ENCODE results near the gene HCN2. TPM values are rescaled to one million over a fixed set of nuclear protein-coding genes. Genes with fewer than 3 reads are reported as not detected.

HCN2 gene
- total RNA-seq, 1 experiment from 2014 or later, result not detected

DNA sequence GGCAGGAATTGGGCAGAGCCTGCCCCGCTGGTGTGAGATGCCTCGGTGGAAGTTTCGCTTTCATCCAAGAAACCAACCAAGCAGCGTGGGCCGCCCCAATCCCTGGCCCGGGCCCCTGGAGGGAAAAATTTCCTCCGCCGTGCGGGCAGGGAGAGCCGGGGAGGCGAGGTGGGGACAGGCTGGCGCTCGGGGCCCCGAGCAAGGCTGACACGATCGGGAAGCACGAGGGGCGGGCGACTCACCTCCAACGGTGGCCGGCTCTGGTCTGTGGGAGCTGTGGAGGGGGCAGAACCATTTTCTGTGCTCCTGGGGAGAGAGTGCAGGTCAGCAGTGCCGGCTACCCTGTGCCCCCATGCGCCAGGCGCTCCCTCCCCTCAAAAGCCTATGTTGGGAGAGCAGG is 62.3 kb downstream of the HCN2 start:
- DNase-seq (ENCODE audit: low spot score), result no peak

DNA sequence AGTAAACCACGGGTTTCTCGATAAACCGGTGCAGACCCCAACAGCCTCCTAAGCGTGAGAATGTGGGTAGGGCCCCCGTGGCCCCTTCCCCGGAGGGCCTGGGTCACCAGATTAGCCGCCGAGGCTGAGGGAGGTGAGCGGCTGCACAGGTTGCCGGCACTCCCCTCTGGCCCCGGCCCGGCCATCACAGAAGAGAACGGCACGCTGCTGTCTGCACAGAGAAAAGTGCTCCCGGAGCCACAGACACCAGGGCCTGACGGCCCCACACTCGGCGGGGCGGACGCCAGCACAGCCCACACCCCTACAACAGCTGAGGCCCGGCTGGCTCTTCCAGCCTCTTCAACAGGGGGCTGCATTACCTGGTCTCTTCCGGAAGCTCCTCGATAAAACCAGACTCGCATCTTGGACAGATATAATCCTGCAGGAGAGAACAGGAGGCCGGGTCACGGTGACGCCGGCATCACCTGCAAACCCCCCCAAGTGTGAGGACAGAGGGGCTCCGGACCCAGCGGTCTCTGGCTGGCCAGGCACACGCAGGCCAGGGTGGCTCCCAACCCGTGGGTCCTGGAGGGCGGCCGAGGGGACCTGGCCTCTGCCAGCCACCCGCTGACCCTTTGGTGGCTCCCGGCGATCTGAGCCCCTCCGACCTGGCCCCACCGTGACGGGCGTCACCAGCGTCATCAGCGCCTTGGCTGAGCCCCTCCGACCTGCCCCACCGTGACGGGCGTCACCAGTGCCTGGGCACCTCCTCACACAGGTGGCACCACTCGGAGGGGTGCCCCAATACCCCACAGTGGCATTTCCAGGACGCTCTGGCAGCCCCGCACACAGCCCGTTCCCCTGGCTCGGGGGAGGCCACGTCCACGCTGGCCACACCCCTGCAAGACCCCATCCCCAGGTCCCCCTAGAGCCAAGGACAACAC is 63.0 kb downstream of the HCN2 start:
- no peak for DNase-seq (ENCODE audit: low spot score)

DNA sequence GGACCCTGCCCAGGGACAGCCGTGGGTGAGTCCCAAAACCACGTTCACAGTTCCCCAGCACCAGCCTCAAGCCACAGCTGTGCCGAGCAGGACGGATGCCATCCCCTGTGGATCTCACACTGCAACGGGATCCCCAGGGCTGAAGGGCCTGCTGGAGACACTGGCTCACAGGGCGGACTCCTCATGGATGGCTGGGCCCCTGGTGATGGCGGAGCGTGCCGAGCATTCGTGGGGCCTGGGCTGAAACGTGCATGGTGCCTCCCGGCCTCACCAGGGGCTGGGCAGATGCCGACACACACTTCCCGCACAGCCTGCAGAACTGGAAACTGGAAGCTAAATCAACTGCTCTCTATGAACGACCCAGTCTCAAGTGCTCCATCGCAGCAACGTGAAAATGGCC is 63.7 kb downstream of the HCN2 start:
- DNase-seq (ENCODE audit: low spot score), result no peak

DNA sequence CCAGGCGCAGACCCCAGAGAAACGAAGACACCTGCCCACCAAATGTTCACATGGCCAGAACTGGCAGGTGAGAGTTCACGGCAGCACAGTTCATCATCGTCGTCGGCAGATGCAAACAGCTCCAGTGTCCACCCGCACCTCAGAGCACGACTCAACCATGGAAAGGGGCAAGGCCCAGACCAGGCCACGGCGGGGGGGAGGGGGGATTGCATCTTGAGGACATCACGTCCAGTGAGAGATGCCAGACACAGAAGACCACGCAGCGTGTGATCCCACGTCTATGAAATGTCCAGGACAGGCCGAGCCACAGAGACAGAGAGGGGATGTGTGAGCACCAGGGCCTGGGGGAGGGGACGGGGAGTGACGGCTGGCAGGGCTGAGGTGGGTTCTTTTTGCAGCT is 66.0 kb downstream of the HCN2 start:
- DNase-seq (ENCODE audit: low spot score), result no peak

DNA sequence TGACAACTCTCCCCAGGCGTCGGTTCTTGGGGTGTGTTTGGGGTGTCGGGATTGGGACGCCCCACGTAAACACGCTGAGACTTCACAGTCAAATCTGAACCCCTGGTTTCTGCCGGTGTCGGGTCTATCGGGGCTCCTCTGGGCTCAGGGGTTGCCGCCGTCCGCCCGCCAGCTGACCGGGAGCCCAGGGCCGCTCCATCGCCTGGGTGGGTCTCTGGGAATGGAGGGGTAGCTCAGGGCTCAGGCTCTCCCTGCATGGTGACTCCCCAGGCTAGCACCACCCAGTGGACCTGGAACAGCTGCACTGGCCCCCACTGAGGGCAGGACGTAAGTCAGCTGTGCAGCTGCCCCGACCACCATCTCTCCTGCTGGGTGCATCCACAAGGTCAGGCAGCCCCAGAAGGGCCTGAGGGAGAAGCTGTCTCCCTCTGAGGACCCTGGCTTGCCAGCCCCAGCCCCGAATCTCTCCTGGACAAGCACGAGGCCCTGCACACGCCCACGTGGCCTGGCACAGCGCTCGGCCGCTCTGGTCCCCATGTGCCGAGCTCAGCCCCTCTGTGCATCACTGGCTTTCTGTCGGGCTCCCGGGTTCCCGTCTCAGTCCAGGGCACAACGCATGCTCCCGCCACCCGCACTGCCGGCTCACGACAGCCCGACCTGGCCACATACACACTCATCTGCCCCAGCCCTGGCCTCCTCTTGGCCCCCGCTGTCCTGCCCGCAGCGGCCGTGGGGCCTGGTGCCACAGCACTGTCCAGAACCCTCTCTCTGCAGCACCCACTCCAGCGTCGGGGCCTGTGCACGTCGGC is 67.3 kb downstream of the HCN2 start:
- DNase-seq (ENCODE audit: low spot score), result no peak

DNA sequence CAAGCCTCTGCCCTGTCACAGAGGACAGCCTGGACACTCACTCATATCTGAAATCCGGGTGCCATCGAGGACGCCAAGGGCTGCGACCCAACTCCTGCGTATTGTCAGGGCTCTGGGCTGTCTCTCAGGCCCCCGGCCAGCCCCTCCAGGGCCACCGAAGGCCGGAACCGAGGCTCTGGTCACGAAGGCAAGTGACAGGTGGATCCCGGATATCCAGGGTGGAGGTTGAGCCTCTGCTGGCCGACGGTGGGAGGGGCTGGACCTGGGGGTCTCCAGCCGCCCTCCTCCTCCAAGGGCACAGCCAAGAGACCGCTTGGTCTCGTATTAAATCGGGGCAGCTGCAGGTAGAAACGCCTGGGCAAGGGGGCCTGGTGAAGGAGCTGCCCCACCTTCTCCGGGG is 67.9 kb downstream of the HCN2 start:
- DNase-seq (ENCODE audit: low spot score), result no peak

DNA sequence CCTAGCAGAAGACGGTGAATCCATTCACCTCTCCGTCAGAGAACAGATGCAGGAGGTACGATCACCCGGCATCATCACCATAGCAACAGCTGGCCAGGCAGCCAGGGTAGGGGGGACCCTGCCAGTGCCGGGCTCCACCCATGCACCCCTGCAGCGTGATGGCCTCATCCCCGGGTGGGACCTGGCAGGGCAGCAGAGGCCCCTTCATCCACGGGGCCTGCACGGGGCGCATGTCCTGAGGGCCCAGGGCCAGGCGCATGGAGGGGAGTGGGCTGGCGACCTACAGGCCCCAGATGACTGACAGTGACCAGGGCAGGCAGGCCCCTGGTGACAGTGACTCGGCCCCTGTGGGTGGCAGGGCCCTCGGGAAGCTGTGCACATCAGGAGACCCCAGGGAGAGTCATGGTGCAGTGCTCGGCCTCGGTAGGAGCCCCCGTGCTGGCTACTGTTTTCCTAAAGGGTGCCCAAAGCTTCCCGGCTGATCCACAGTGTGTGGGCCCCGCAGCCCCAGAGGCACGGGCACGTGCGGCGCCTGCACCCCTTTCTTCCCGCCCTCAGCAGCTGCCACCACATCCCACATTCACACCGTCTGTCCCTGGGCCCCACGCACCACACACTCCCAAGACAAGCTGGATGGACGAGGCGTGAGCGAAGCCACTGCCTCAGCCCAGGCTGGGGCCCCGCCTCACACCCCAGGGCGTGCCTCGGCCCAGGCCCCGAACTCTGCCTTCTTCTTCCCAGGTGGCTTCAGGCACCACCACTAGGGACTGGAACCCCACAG is 68.6 kb downstream of the HCN2 start:
- no peak for DNase-seq (ENCODE audit: low spot score)

DNA sequence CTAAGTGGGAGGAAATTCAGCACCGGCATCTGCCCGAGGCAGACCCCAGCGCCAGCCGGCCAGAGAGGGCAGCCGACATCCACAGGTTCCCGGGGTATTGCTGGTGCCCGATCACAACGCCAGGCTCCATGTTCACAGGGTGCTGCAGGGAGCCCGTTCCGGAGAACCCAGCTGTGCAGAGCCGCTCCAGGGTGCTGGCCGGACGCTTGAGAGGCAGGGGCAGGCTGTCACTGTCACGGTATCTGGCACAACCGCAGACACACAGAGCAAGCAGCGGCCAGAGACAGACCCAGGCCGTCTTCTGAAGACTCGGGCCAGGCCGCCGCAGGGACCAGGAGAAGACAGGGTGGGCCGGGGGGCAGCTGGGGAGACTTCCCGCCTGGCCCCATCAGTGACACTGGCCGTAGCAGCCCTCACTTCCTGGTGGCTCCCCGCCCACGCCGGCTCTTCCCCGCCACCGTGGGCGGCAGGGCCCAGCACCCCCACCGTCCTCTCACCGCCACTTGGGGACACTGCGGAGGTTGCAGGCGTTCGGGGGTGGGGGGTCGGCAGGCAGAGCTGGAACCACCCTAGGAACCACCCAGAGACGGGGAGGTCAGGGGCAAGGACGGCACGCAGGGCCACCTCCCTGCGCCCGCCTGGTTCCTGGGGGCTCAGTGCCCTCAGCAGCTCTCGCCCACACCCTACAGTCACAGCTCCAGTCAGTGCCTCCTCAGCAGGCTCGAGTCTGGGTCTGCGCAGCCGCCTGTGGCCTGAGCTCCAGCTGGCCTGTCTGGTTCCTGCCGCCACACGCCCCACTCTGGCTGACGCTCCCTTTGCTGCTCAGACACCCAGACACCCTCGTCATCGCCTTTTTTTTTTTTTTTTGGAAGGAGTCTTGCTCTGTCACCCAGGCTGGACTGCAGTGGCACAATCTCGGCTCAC is 69.5 kb downstream of the HCN2 start:
- peak; percentile 47 for DNase-seq (ENCODE audit: low spot score)

DNA sequence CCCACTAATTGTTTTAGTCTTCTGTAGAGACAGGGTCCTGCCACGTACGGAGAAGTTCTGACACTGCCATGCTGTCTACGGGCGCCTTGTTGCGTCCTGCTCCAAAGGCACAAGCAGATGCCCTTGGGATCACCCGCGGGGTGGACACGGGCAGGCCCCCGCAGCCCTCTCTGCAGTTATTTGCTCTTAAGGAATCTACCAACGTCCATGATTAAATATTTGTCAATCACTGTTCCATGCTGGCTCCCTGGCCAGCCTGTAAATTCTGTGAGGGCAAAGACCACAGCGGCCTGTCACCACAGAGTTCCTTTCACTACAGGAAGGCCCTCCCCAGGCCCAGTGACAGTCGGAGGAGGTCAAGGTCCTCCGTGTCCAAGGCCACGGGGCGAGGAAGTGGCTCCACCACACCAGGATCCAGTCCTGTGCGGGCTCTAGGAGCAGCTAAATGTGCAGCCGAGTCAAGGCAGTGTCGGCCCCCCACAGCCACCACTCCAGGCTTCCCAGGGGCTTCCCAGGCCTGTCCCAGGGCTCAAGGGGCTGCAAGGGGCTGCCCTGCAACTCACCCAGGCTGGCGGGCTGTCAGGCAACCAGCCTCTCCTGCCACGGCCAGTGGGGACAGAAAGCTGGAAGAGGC is 71.2 kb downstream of the HCN2 start:
- peak; percentile 13 for DNase-seq (ENCODE audit: low spot score)

DNA sequence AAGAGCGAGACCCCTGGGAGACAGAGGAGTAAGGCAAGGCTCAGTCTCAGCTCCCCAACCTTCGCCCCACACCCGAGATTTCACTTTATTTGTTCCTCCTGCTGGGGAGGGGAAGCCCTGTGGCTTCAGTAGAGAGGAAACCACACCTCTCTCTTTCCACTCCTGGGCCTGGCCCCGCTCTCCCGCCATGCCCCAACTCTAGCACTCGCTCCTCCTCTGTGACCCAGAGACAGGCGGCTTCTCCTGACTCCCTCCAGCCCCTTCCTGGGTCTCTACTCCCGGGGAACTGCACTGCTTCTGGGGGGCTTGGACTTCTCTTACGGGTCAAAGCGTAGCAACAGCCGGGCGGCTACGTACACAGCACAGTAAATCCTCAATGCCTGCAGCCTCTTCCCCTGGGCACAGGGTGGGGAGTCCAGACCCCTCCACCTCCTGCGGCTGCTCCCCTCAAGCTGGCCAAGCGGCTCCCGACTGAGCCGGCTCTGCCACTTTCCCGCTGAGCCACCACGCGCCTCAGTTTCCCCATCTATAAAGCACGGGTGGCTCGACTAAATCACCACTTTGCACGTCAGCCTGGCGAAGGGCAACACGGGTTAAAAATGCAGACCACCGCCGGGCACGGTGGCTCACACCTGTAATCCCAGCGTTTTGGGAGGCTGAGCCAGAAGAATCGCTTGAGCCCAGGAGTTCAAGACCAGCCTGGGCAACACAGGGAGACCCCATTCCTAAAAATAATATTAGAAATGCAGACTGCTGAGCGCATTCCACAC is 71.9 kb downstream of the HCN2 start:
- no peak for DNase-seq (ENCODE audit: low spot score)

DNA sequence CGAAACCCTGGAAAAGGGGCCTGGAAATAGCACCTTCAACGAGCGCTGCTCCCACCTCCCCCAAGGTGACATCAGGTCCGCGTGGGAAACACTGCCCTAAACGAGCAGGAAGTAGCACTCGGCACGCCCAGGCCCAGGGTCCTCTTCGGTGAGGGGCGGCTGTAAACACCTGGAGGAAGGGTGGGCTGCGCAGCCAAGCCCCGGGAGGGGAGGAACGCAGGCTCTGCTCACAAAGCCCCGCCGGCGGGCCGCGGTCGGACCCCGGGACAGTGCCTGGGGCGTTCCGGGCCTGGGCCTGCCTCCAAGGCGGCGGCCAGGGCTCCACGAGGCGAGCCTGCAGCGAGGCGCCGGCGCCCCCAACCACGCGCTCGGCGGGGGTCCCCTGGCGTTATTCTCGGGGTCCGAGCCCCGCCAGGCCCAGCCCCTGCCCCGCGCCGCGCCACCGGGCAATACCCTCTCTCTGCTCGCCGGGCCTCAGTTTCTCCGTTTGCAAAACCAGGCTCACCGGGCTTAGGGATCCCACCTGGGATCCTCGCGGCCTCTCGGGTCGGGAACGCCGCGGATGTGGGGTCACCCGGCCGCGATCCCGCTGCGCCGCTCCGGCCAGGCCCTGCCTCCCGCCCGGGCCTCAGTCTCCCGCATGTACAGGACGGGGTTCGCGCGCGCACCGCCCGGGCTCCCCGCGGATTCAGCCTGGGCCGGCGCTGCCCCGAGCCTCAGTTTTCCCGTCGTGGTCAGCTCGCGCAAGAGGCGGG is 72.7 kb downstream of the HCN2 start:
- DNase-seq (ENCODE audit: low spot score), result peak; percentile 38

DNA sequence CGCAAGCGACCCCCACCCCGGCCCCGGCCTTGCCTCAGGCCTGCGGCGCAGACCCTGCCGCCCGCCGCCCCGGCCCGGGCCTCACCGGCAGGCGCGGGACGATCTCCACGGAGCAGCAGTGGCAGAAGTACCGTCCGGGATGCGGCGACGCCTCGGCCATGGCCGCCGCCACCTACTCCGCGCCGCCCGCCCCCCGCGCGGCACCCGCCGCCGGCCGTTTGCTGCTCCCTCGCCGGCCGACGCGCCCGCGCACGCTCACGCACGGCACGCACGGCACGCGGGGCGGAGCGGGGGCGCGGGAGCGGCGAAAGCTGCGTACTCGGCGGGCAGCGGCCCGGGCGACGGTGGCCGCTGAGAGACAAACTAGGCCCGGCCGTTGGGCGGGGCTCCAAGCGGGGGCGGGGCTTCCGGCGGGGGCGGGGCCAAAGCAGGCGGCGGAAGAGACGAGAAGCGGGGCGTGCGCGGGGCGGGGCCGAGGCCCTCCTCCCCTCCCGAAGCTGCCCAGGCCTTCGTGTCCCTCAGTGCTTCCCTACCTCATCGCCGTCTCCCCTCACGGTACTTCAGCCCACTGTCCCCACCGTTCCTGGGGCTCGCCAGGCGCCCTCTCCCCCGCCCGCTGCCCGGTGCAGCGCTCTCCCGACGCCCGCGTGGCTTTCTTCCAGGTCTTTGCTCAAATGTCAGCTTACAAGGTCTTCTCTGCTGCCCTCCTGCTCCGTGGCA is 73.4 kb downstream of the HCN2 start, which contains the start of gene RNF126:
TSS of gene RNF126 (minus strand) at position 253 of the 720 bp plus-strand sequence. CDS start at position 160, 93 bp downstream.
- DNase-seq (ENCODE audit: low spot score), result peak; percentile 81

DNA sequence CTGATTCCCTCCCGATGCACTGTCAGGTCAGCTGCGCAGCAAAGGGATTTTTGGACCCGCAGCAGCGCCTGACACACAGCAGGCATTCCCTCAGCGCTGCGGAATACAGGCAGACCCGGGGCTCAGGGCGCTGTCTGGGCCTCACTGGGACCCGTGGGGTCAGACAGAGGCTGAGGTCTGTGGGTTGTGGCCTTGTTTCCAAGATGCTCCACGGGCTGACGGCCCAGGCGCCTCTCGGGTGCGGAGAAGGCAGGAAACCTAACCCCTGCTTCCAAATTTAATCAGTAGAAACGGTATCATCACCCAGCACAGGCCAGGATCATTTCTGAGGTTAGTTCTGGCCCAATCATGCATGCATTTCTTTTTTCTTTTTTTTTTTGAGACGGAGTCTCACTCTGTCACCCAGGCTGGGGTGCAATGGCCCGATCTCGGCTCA is 74.0 kb downstream of the HCN2 start:
- DNase-seq (ENCODE audit: low spot score), result no peak

DNA sequence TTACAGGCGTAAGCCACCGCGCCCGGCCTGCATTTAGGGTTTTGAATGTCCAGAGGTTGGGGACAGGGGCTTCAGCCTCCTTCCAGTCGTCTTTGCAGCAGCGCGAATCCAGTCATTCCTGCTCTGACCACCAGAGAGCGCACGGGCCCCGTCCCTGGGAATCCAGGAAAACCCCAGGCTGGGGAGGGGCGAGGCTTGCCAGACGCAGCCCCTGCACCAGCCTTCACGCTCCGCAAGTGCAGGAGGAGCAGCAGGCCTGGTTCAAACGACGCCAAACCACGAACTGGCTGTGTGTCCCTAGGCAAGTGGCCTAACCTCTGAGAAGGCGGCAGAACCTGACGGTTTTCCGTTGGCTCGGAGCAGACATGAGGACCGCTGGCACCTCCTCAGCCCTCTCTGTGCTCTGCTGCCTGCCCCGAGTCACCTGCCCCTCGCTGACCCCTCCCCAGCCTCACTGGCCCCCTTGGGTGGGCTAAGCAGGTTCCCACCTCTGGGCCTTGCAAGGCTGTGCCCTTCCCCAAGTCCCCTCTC is 75.3 kb downstream of the HCN2 start:
- peak; percentile 71 for DNase-seq (ENCODE audit: low spot score)

Measured in HT-29 (cell line).